K562 (cell line): ENCODE results near the gene TFF1. TPM values are rescaled to one million over a fixed set of nuclear protein-coding genes. Genes with fewer than 3 reads are reported as not detected.
A peak's percentile ranks its signal among the peaks of the same experiment; 100 is the strongest.

Source experiments
- ATAC-seq: fragments of 200-7000 bp; cut with Tn5 transposase; 3 replicates; pipeline ENCODE4 v1.9.1; 2020; ENCODE audit warnings: moderate library complexity
- BruUV-seq: library from RNA; stranded (reverse); fragments of 400-500 nt; replicated peaks from 2 replicates; lab custom pipeline; 2021; lab: Mats Ljungman, UMichigan
- CTCF ChIA-PET: fragments of 300-600 bp; formaldehyde crosslinking; extraction: SDS; loops from one replicate; lab custom pipeline; 2021; ENCODE audit warnings: low intra/inter-chr PET ratio; lab: Yijun Ruan, JAX
- POLR2A ChIA-PET: fragments of 300-600, 350-650 bp; sonication (Branson Sonifier 250); formaldehyde crosslinking; extraction: SDS; loops from one replicate; lab custom pipeline; 2021; ENCODE audit warnings: antibody characterized with exemption, inconsistent platforms; lab: Yijun Ruan, JAX
- DNase-seq, 4 experiments: peaks; one replicate each; pipeline versions ENCODE4 v3.0.0 to v3.0.0-alpha.2; 2011 to 2018; ENCODE audit warnings: low spot score in 3 of 4, mixed read lengths in 3 of 4; ENCODE audit errors: extremely low read depth in 1 of 4
- FAIRE-seq: peaks from 2 replicates; lab custom pipeline; 2011; peaks lifted over from hg19 to GRCh38; lab: Jason Lieb, UNC
- H2AFZ ChIP-seq: 2 replicates; pipeline ENCODE4 v1.6.0; 2011; ENCODE audit warnings: low read depth, low read length, control low read depth, inconsistent platforms
- H3K27ac ChIP-seq: fragments of 200-600 bp; 3 replicates; pipeline ENCODE4 v1.8.0; 2011; ENCODE audit warnings: low read depth, mild to moderate bottlenecking, control low read depth, inconsistent platforms, low read length, moderate library complexity, mixed read lengths; ENCODE audit errors: extremely low read depth
- H3K27me3 ChIP-seq, 2 experiments: fragments of 300-600 bp in 1 of 2; 2 replicates in 1 of 2; 3 replicates in 1 of 2; pipeline versions ENCODE4 v1.6.0 to v1.8.0; 2011; ENCODE audit warnings: inconsistent platforms in 2 of 2, low read length in 2 of 2, mild to moderate bottlenecking in 1 of 2, mixed read lengths in 1 of 2, moderate library complexity in 1 of 2; ENCODE audit not compliant: control insufficient read depth in 2 of 2, insufficient read depth in 2 of 2
- H3K36me3 ChIP-seq: fragments of 300-600 bp; 3 replicates; pipeline ENCODE4 v1.8.0; 2011; ENCODE audit warnings: mild to moderate bottlenecking, low read length, inconsistent platforms; ENCODE audit not compliant: control insufficient read depth, insufficient read depth
- H3K4me1 ChIP-seq, 2 experiments: fragments of 200-600 bp in 1 of 2; replicated peaks in 1 of 2; 2 replicates in 1 of 2; 3 replicates in 1 of 2; pipeline versions ENCODE4 v1.5.1 to v1.8.0; 2011; ENCODE audit warnings: inconsistent platforms in 2 of 2, low read length in 2 of 2, mild to moderate bottlenecking in 1 of 2, mixed read lengths in 1 of 2, moderate library complexity in 1 of 2; ENCODE audit not compliant: control insufficient read depth in 2 of 2, insufficient read depth in 2 of 2
- H3K4me2 ChIP-seq: 2 replicates; pipeline ENCODE4 v1.6.1; 2011; ENCODE audit warnings: low read length, control low read depth, inconsistent platforms, mixed read lengths; ENCODE audit not compliant: insufficient read depth
- H3K4me3 ChIP-seq: fragments of 200-600 bp; sonication (generic), shearing (Covaris generic); 2 replicates; pipeline ENCODE4 v1.5.1; 2016; ENCODE audit warnings: control low read depth, inconsistent platforms
- H3K79me2 ChIP-seq: fragments of 200-600 bp; 3 replicates; pipeline ENCODE4 v1.8.0; 2011; ENCODE audit warnings: low read length, inconsistent platforms; ENCODE audit not compliant: control insufficient read depth, insufficient read depth
- H3K9ac ChIP-seq, 2 experiments: 2 replicates each; pipeline versions ENCODE4 v1.6.0 to v1.6.1; 2011; ENCODE audit warnings: low read depth in 2 of 2, low read length in 2 of 2, control low read depth in 1 of 2, inconsistent platforms in 1 of 2, mild to moderate bottlenecking in 1 of 2, mixed read lengths in 1 of 2; ENCODE audit not compliant: insufficient read depth in 1 of 2
- H3K9me1 ChIP-seq: one replicate; pipeline ENCODE4 v1.6.0; 2011; ENCODE audit warnings: inconsistent platforms, mild to moderate bottlenecking, low read length, moderate library complexity; ENCODE audit not compliant: control insufficient read depth, insufficient read depth
- H3K9me3 ChIP-seq: replicated peaks from 2 replicates; pipeline ENCODE4 v1.5.1; 2011; ENCODE audit warnings: low read depth, low read length, inconsistent platforms; ENCODE audit not compliant: control insufficient read depth, insufficient read depth
- H4K20me1 ChIP-seq: replicated peaks from 2 replicates; pipeline ENCODE4 v1.6.1; 2011; ENCODE audit warnings: low read length, inconsistent platforms, mixed read lengths; ENCODE audit not compliant: control insufficient read depth, insufficient read depth
- DLX4 ChIP-seq: fragments of 250-450 bp; sonication (Bioruptor Pico); IDR thresholded peaks from 2 replicates; pipeline ENCODE4 v1.6.1; 2021; ENCODE audit warnings: mild to moderate bottlenecking
- FOXA3 ChIP-seq, 2 experiments: fragments of 450-650 bp in 1 of 2; sonication (generic) in 1 of 2; formaldehyde crosslinking; IDR thresholded peaks in 1 of 2; conservative IDR thresholded peaks in 1 of 2; 2 replicates each; pipeline versions ENCODE4 v1.4.0 to v1.8.0; 2020 to 2022; ENCODE audit warnings: mild to moderate bottlenecking in 2 of 2, missing genetic modification reagents in 1 of 2
- FOXM1 ChIP-seq, 2 experiments: fragments of 450-650 bp in 1 of 2; sonication (generic) in 1 of 2; formaldehyde crosslinking in 1 of 2; IDR thresholded peaks; 2 replicates each; pipeline versions ENCODE4 v1.6.1 to v1.9.0; 2017 to 2022; ENCODE audit warnings: low read depth in 2 of 2, mild to moderate bottlenecking in 2 of 2, missing genetic modification reagents in 1 of 2, moderate library complexity in 1 of 2
- MAX ChIP-seq: sonication (generic); formaldehyde crosslinking; IDR thresholded peaks from 2 replicates; pipeline ENCODE4 v1.9.0; 2022; ENCODE audit warnings: mild to moderate bottlenecking, missing genetic modification reagents
- NFE2 ChIP-seq: IDR thresholded peaks from 2 replicates; pipeline ENCODE4 v1.6.1; 2014; ENCODE audit warnings: antibody characterized with exemption, low read depth
- NRF1 ChIP-seq, 2 experiments: fragments of 450-650 bp; IDR thresholded peaks in 1 of 2; conservative IDR thresholded peaks in 1 of 2; 2 replicates each; pipeline ENCODE4 v1.6.1; 2014; ENCODE audit warnings: mild to moderate bottlenecking in 2 of 2
- POLR3A ChIP-seq: IDR thresholded peaks from 2 replicates; pipeline ENCODE4 v1.6.1; 2011; ENCODE audit warnings: borderline replicate concordance, mild to moderate bottlenecking, moderate library complexity; ENCODE audit not compliant: insufficient read length, insufficient read depth; ENCODE audit errors: extremely low read depth
- TBP ChIP-seq: optimal IDR thresholded peaks from 2 replicates; pipeline ENCODE3; 2011; ENCODE audit warnings: low read depth, low read length, improper control_type of control experiment
- ZNF407 ChIP-seq: fragments of 450-650 bp; IDR thresholded peaks from 2 replicates; pipeline ENCODE4 v1.6.1; 2016; ENCODE audit warnings: low read depth
- WGBS: fragments of 100-300 bp; shearing (Covaris generic); methylation state at CpG from one replicate; pipeline ENCODE4 v1.1.6; 2016; ENCODE audit warnings: low coverage, mixed read lengths; ENCODE audit not compliant: insufficient coverage; ENCODE audit errors: missing lambda C conversion rate; 5-methylcytosine and 5-hydroxymethylcytosine counted together
- in situ Hi-C: fragments of 300-500 bp; cut with MboI; formaldehyde crosslinking; loops from 4 replicates; pipeline ENCODE4 v1.15.0; 2018; ENCODE audit warnings: inconsistent platforms, mixed read lengths
- intact Hi-C: fragments of 100-400 bp; cut with micrococcal nuclease; formaldehyde crosslinking; loops from 2 replicates; pipeline ENCODE4 v1.14.2; 2022
- polyA plus RNA-seq, 8 experiments: library from polyadenylated mRNA; depleted of rRNA in 4 of 8; stranded (reverse) in 5 of 8; unstranded in 3 of 8; fragments of >200 nt; fragmentation: Nextera tagmentation in 2 of 8; fragmentation: Illumina TruSeq in 1 of 8; extraction: Ambion mirVana in 2 of 8; extraction: Trizol in 1 of 8; gene quantifications; 2 replicates each; pipeline versions ENCODE4 v1.2.1 to v1.2.3, GENCODE V29; 2011 to 2014; ENCODE audit warnings: inconsistent platforms in 1 of 8, missing spikeins in 1 of 8
- total RNA-seq, 7 experiments: library from RNA; depleted of rRNA in 6 of 7; stranded (reverse); fragments of >200 nt in 6 of 7; fragmentation: Illumina TruSeq in 2 of 7; extraction: Trizol in 2 of 7; gene quantifications; 2 replicates each; pipeline versions ENCODE4 v1.2.1 to v1.2.3, GENCODE V29; 2011 to 2021; ENCODE audit warnings: low replicate concordance in 1 of 7

Gene TFF1
- total and polyA plus RNA-seq, 9 of the 15 experiments (the other 6 are each of a cell fraction or from before 2014, with no cell fraction given), result 0.31 TPM; not detected in 8

- peak overlapping the region in 1 of 2 experiments; percentile 50; a peak in 1 of 4 replicates for H3K9ac ChIP-seq
- 8% methylated on average over 25 of the region's 25 CpGs for WGBS
- in situ Hi-C loops (no loop called here), intact Hi-C loops (no loop called here)
- H3K79me2 ChIP-seq, result no peaks in the 10 kb centered on the region
- peaks cover 11% of the 10 kb centered on the region; the same call in 1 of the 2 replicates for H4K20me1 ChIP-seq
- H3K36me3 ChIP-seq, result no peaks in the 10 kb centered on the region
- ATAC-seq (peak; percentile 46; the same call in 2 of the 3 replicates), FAIRE-seq (peak; percentile 56), DNase-seq (peak; percentile 36 to 55 (median 50))
- CTCF ChIA-PET, result no interaction called here
- H3K27ac ChIP-seq, result no peak overlapping the region
- POLR2A ChIA-PET, result no interaction called here
- H3K4me2 ChIP-seq, result no peak overlapping the region; the same call in 1 of the 2 replicates
- TF ChIP-seq FOXM1 (IDR thresholded peaks at IDR 0.05; ENCODE audit: low read depth), result no peak
- TF ChIP-seq FOXM1 (CRISPR knock-in tag; IDR thresholded peaks at IDR 0.05; ENCODE audit: low read depth), result no peak
- 0 out of 2 replicates have a peak, but pooled peaks have one; percentile 29 for TF ChIP-seq MAX
- 0 out of 4 replicates have a peak, but pooled peaks of 1 of the 2 experiments have one; percentile 31 for TF ChIP-seq FOXA3 (CRISPR knock-in tag; conservative IDR thresholded peaks at IDR 0.05 in 1 of 2, IDR thresholded peaks at IDR 0.05 in 1 of 2)
- TF ChIP-seq TBP, result no peak
- no peak for TF ChIP-seq DLX4
- peak; percentile 80 to 83 for TF ChIP-seq NRF1 (conservative IDR thresholded peaks at IDR 0.05 in 1 of 2, IDR thresholded peaks at IDR 0.05 in 1 of 2)
- no peak for TF ChIP-seq POLR3A
- no peak for TF ChIP-seq ZNF407
- TF ChIP-seq NFE2, result peak; percentile 48; the same call in 1 of the 2 replicates
- no TSS peak for BruUV-seq
- H3K4me3 ChIP-seq, result no peak overlapping the region
- H3K9me1 ChIP-seq, result no peaks in the 10 kb centered on the region
- H3K4me1 ChIP-seq, result peaks cover 13 to 34% of the 10 kb centered on the region in 2 experiments; a peak in 4 of 5 replicates
- peaks cover 16 to 62% of the 10 kb centered on the region in 2 experiments; a peak in 4 of 5 replicates for H3K27me3 ChIP-seq
- H3K9me3 ChIP-seq, result no peaks in the 10 kb centered on the region
- peak overlapping the region; percentile 39; the same call in 1 of the 2 replicates for H2AFZ ChIP-seq
Observed at GRCh38 chr21:42373196-42373907, 7.0 kb upstream of the TFF1 start.
